Activated naive CD4-positive, alpha-beta T cell treated with anti-CD3 and anti-CD28 coated beads, Interleukin-2, amount 50 U/mL, for 72 hours (primary cell): ENCODE results near the gene TENM3. TPM values are rescaled to one million over a fixed set of nuclear protein-coding genes. Genes with fewer than 3 reads are reported as not detected.
A peak's percentile ranks its signal among the peaks of the same experiment; 100 is the strongest.

Source experiments
- ATAC-seq, 2 donors: fragments of 150-1000 bp; cut with Tn5 transposase; 2 replicates each; pipeline ENCODE4 v1.10.0; 2021; ENCODE audit warnings: mild to moderate bottlenecking in 2 of 2, moderate library complexity in 2 of 2
- DNase-seq, 2 donors: peaks; one replicate each; pipeline ENCODE4 v3.0.0; 2021 to 2022; ENCODE audit warnings: low spot score in 2 of 2
- H3K27ac Mint-ChIP-seq, 2 donors: one replicate each; pipeline ENCODE4 v1.8.0; 2022; ENCODE audit warnings: mild to moderate bottlenecking in 2 of 2, mixed read lengths in 2 of 2
- H3K36me3 Mint-ChIP-seq, 2 donors: one replicate each; pipeline ENCODE4 v1.8.0; 2022; ENCODE audit warnings: mixed read lengths in 2 of 2
- H3K9me3 Mint-ChIP-seq, 2 donors: one replicate each; pipeline ENCODE4 v1.8.0; 2022; ENCODE audit warnings: mixed read lengths in 2 of 2
- total RNA-seq, 2 donors: library from RNA; stranded (reverse); gene quantifications; one replicate each; pipeline ENCODE4 v1.2.3, GENCODE V29; 2022

TENM3 gene
- total RNA-seq, 2 donors from 2014 or later, result not detected

DNA sequence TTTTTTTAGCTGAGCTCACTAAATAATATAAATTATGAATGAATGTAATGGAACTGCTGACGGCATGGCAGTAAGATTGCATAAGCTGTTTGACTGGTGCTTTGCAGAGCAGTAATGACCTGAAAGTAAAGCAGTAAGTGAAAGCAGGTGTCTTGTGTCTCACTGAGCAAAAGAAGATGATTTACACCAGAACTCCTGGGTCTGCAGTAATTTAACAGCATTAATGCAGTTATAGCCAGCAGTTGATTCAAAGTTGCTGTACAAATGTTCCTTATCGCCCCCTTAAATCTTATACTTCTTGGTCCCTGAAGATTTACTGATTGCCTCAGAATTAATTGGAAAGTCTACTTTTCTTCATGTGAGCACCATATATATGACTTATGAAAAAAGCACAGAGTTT, 486.3 kb downstream of the TENM3 start:
- ATAC-seq, result no peak
- Mint-ChIP-seq H3K27ac (no peak overlapping the region), H3K36me3 (no peaks in the 10 kb centered on the region), H3K9me3 (no peaks in the 10 kb centered on the region)
- no peak for DNase-seq

DNA sequence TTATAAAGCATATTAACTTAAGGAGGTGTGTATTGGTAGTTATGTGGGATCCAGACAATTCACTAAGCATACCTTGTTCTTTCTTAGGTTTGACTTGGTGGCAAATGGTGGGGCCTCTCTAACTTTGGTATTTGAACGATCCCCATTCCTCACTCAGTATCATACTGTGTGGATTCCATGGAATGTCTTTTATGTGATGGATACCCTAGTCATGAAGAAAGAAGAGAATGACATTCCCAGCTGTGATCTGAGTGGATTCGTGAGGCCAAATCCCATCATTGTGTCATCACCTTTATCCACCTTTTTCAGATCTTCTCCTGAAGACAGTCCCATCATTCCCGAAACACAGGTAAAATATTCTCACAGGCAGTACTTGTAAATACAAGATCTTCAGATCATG, 487.6 kb downstream of the TENM3 start:
- ATAC-seq (no peak), DNase-seq (no peak)
- no peaks in the 10 kb centered on the region for H3K9me3 Mint-ChIP-seq
- no peaks in the 10 kb centered on the region for H3K36me3 Mint-ChIP-seq
- H3K27ac Mint-ChIP-seq, result no peak overlapping the region

DNA sequence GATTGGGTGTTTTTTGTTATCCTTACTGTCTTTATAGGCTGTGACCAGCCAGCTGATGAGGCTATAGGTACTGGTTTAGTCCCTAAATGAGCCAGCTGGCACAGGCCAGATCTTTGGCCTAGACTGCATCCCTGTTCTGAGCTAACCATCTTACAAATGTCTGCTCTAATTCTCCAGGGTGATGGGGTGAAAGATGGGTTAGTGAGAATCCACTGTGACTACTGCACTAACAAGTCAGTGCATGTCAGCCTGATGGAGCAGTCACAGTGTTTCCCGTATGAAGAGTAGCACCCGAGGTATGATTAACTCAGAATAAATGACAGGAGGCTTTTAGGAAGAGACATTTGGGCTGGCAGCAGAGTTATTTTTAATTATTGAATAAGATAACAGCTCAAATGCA, 493.0 kb downstream of the TENM3 start:
- ATAC-seq, result no peak
- no peaks in the 10 kb centered on the region for H3K9me3 Mint-ChIP-seq
- no peak overlapping the region for H3K27ac Mint-ChIP-seq
- DNase-seq, result no peak
- H3K36me3 Mint-ChIP-seq, result no peaks in the 10 kb centered on the region

DNA sequence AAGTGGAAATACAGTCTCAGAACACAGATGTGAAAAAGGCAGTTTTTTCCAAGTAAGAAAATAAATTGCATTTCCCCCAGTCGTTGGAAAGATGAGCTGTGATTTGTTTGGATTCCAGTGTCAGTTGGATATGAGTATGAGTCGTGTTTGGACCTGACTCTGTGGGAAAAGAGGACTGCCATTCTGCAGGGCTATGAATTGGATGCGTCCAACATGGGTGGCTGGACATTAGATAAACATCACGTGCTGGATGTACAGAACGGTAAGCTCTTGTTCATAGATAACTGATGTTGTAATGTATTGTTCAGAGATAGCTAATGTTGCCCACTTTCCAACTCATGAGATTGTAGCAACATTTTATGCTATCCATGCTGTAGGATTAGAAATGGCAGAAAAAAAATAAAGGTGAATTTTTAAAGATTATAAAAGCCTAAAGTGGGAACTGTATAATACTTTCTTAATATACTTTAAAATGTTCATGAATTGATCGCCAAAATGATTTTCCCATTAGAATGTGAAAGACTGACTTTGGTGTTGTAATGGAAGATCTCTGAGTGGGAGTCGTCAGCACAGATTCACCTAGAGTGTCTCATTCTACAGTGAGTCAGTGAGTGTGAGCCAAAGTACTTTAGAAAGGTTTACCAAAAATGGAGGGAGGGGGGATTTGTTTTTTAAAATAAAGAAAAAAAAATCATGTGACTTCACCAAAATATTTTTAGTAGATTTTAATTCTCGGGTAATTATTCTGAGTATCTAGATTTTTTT, 495.3 kb downstream of the TENM3 start:
- Mint-ChIP-seq H3K9me3 (no peaks in the 10 kb centered on the region), H3K36me3 (no peaks in the 10 kb centered on the region), H3K27ac (no peak overlapping the region)
- DNase-seq, result no peak
- no peak for ATAC-seq

DNA sequence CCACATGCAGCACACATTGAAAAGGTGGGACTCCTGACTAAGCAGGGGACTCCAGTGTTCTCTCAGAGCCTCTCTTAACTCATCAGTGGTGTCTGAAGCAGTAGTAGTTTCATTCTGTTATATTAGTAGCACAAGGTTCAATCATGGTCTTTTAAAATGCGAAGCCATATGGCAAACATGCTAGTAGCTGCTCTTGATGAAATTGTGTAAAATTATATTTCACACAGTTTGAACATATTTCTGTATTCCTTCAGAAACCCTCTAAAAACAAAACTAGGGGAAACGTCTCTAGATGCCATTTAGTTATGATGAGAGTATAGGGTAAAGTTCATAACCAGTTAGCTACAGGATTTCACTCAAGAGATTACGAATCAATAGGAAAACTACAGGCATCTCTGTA, 497.1 kb downstream of the TENM3 start:
- no peak overlapping the region for H3K27ac Mint-ChIP-seq
- ATAC-seq, result no peak
- DNase-seq, result no peak
- H3K9me3 Mint-ChIP-seq, result no peaks in the 10 kb centered on the region
- no peaks in the 10 kb centered on the region for H3K36me3 Mint-ChIP-seq

DNA sequence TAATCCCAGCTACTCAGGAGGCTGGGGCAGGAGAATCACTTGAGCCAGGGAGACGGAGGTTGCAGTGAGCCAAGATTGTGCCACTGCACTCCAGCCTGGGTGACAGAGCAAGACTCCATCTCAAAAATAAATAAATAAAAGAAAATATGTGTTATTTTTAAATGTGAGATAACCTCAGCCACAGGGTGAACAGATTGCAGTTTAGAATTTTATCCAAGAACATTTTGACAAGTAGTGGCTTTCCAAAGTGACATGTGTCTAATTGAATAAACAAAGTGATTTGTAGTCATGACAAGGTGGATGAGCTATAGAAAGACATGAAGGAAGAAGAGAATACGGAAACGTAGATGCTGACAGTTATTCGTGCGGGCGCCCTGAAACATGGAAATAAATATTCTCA, 497.9 kb downstream of the TENM3 start:
- Mint-ChIP-seq H3K36me3 (no peaks in the 10 kb centered on the region), H3K9me3 (peaks cover 2 to 3% of the 10 kb centered on the region in 2 donors), H3K27ac (no peak overlapping the region)
- ATAC-seq (no peak), DNase-seq (no peak)

DNA sequence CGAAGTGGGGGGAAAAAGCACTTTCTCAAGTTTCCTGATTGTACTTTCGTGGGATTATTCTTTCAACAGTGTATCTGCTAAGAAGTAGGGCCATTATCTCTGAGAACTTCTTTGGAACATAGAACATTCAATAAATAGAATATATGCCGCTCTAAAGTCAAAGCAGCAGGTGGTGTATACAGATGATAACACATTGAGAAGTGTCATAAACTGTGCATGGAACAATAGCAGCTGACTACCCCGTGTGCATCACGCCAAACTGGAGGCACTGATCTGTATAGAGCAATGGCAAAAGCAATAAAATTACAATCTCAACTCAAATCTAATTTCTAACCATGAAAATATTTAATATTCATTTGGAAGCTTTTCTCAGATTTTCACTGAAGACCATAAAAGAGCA, 498.7 kb downstream of the TENM3 start:
- Mint-ChIP-seq H3K27ac (no peak overlapping the region), H3K36me3 (no peaks in the 10 kb centered on the region), H3K9me3 (peaks cover 5 to 7% of the 10 kb centered on the region in 2 donors)
- ATAC-seq (no peak), DNase-seq (no peak)

DNA sequence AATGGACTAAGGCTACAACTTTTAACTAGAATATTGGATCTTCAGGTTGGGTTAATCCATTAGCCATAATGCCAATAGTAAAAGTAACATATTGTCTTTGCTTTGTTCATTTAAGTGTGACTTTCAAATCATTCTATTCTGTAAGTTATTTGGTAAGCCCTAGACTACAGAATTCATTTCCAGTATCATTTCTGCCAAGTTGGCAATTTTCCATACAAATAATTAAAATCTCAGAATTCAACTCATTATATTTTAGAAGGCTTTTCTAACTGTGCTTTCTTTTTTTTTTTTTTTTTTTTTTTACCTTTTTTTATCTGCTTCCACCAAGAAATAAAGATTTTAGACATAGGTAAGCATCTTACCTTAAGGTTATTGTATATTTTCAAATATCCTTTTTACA, 500.6 kb downstream of the TENM3 start:
- DNase-seq (no peak), ATAC-seq (no peak)
- H3K36me3 Mint-ChIP-seq, result no peaks in the 10 kb centered on the region
- H3K9me3 Mint-ChIP-seq, result peaks cover 5 to 7% of the 10 kb centered on the region in 2 donors
- H3K27ac Mint-ChIP-seq, result no peak overlapping the region

DNA sequence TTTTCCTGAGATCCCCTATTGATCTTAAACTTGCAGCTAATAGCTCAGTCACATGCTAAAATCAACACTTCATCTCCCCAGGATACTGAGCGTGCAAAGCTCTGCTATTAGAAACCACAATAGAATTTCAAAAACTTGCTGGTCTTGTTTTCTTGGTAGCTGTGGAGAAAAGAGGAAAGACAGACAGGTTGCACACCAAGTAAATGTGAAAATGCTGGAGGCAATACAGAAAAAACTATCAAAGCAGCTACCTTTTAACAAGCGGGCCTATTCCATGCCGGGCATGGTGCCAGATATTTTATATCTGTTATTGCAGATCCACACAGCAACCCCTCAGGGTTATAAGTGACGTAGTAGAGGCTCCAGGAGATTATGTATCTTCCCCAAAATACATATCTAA, 502.0 kb downstream of the TENM3 start:
- ATAC-seq (no peak), DNase-seq (no peak)
- Mint-ChIP-seq H3K27ac (no peak overlapping the region), H3K9me3 (peaks cover 5 to 7% of the 10 kb centered on the region in 2 donors), H3K36me3 (no peaks in the 10 kb centered on the region)

DNA sequence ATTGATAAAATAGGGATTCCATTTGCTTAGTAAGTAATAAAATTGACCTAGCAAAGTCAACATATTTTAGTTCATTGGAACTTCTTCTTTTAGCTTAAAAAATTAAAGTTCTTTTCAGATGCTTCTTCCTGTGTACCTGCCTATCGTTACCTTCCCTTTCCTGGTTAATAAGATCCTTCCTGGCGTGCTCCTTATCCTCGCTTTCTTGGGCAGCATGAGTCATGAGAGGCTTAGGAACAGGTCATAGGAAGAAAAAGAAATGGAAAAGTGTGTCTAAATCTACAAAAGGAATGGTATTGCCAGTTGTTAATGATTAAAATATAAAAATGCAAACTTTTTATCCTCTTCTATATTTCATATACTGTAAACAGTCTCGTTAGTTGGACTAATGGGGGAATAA, 503.7 kb downstream of the TENM3 start:
- ATAC-seq (no peak), DNase-seq (no peak)
- Mint-ChIP-seq H3K9me3 (peaks cover 5 to 7% of the 10 kb centered on the region in 2 donors), H3K27ac (no peak overlapping the region), H3K36me3 (no peaks in the 10 kb centered on the region)

DNA sequence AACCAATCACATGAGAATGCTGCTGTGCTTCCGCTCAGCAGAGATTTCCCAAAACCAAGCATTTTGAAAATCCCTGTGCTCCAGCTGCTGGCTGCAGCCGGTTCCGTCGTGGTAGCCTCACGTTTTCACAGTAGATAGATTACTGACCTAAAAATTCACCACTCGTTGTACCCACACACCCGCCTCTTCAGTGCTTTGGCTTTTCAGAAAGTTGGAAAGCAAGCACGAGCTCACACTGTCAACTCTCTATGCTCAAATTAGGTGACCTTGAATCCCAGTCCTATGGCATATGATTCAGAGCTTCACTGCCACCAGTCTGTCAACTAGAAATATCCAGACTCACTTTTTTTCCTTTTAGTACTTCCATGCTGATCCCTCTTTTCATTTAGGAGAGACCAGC, 505.1 kb downstream of the TENM3 start:
- ATAC-seq, result no peak
- H3K36me3 Mint-ChIP-seq, result no peaks in the 10 kb centered on the region
- no peak for DNase-seq
- H3K9me3 Mint-ChIP-seq, result peaks cover 5 to 7% of the 10 kb centered on the region in 2 donors
- no peak overlapping the region for H3K27ac Mint-ChIP-seq

DNA sequence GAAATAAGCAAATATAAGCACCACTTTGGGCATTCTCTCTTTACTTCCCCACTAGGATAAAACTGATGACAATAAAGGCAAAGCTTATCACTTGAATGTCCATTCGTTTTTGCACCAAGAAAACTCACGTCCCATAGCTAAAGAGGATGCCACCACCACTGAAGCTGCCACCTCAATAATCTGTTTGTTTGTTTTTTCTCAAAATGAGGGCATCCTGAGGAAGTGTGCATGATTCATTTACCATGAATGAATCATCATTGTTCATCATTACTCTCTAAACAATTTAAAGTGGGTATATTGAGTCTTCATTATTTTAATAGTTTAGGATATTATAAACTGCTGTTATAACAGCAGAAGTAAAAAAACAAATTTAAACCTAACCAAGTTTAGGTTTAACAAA, 505.7 kb downstream of the TENM3 start:
- Mint-ChIP-seq H3K9me3 (peaks cover 5 to 7% of the 10 kb centered on the region in 2 donors), H3K36me3 (no peaks in the 10 kb centered on the region)
- ATAC-seq, result peak in 1 of 2 donors; percentile 41

DNA sequence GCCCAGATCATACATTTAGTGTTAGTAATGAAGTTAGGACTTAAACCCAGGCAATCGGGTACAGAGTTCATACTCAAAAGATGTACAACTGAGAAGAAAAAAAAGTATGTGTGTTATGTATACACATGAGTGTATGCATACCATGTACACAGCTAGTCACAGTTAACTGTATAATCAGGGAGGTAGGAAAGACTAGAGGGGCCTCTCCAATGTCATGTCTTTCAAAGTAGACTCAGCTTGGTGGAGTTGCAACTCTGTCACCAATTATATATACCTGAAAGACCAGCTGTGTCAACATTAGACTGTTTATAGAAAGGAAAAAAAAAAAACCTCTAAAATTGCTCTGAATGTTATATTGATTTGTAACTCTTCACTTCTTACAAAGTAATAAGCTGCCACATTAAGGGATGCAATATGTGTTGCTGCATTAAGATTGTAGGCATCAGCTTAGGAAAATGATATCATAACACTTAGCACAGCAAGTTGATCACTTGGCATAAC, 506.5 kb downstream of the TENM3 start:
- Mint-ChIP-seq H3K27ac (no peak overlapping the region), H3K36me3 (no peaks in the 10 kb centered on the region), H3K9me3 (peaks cover 5 to 7% of the 10 kb centered on the region in 2 donors)
- DNase-seq, result no peak
- no peak for ATAC-seq

More for the DNA sequence above, 505.7 kb downstream of the TENM3 start:
- DNase-seq, result no peak
- H3K27ac Mint-ChIP-seq, result no peak overlapping the region

DNA sequence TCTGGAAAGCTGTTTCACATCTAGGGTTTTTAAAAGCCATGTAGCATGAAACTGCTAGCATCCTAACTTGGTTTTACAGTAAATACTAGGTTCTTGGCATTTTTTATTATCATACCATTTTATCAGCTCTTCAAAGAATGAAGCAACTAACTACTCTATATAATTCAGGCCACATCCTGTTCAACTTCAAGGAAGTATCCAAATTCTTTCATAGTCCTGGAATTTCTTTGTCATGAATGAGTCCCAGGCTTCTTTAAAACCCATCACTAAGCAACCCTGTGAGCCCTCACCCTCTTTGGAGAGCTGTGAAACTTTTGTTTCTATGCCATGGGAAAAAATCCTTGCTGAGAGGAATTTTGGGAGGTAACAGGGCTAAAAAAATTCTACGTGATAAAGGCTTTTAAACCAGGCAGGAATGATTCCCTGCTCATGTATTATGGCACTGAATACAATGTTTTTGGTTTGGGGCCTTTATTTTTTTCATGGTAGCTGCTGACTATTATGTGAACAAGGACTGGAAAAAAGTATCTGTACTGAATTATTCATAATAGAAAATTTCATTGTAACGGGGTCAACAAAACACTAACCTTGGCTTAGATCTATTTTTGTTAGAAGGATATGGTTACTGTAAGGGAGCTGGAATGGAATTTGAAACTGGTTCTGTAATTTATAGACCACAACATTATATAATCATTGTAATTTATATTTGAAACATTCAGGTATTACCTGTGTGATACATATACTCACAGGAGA, 509.1 kb downstream of the TENM3 start:
- Mint-ChIP-seq H3K9me3 (no peaks in the 10 kb centered on the region), H3K27ac (no peak overlapping the region), H3K36me3 (no peaks in the 10 kb centered on the region)
- no peak for ATAC-seq
- DNase-seq, result no peak

DNA sequence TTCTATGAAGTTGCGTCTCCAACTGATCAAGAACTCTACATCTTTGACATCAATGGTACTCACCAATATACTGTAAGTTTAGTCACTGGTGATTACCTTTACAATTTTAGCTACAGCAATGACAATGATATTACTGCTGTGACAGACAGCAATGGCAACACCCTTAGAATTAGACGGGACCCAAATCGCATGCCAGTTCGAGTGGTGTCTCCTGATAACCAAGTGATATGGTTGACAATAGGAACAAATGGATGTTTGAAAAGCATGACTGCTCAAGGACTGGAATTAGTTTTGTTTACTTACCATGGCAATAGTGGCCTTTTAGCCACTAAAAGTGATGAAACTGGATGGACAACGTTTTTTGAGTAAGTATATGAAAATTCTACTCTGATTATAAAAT, 511.7 kb downstream of the TENM3 start:
- Mint-ChIP-seq H3K36me3 (no peaks in the 10 kb centered on the region), H3K27ac (no peak overlapping the region), H3K9me3 (no peaks in the 10 kb centered on the region)
- ATAC-seq (no peak), DNase-seq (no peak)

DNA sequence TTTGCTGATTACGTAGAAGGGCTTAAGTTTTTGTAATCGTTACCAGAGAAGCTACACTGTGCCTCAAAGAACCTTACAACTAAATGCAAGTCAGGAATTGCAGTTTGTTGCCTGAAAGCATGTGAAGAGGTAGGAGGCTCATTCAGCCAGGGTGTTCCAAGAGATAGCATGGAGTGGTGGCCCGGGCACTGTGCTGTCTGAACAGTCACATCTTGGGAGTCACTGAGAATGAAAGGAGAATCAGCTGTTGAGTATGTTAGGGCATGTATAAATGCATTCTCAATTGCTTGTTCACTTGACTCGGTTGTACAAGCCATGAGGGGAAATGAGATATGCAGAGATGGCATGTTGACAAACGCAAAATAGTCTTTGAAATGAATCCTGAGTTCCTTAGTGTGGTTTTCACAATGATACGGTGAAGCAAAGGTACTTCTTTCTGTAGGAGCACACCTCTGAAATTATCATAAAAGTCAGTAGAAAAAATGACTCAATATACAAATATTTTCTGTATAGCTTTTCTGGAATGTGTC, 513.0 kb downstream of the TENM3 start:
- H3K27ac Mint-ChIP-seq, result no peak overlapping the region
- no peak for ATAC-seq
- H3K36me3 Mint-ChIP-seq, result no peaks in the 10 kb centered on the region
- no peak for DNase-seq
- H3K9me3 Mint-ChIP-seq, result no peaks in the 10 kb centered on the region

DNA sequence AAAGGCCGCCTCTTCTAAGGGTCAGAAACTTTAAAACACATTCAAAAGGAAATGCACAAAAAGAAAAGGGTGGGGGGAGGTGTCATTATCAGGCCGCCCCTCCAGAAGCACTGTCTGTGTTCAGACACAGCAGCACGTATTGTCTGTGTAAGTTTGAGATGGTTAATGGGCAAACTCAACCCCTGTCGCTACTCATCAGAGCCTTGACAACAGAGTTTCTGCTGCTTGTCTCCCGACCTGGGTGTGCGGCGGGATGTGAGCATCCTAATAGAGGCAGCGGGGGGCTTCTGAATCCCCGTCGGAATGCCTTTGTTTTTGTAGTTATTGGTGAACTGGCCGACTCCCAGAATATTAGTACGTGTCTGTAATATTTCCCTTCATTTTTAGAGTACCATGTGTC, 515.1 kb downstream of the TENM3 start:
- Mint-ChIP-seq H3K9me3 (no peaks in the 10 kb centered on the region), H3K36me3 (no peaks in the 10 kb centered on the region), H3K27ac (no peak overlapping the region)
- DNase-seq (no peak), ATAC-seq (no peak)
